IPS DF 4.7 (cell line): Measurements from ENCODE around the gene RGS8.
"Not testable (repeated sequence)": the region's sequence is repeated elsewhere in the genome, so short reads cannot be mapped to it uniquely, and the experiment has no call there.

Experiments
- DNase-seq: peaks from one replicate; pipeline ENCODE4 v3.0.0-alpha.2; 2013; ENCODE audit warnings: low spot score; ENCODE audit errors: extremely low read depth

The RGS8 gene

DNA sequence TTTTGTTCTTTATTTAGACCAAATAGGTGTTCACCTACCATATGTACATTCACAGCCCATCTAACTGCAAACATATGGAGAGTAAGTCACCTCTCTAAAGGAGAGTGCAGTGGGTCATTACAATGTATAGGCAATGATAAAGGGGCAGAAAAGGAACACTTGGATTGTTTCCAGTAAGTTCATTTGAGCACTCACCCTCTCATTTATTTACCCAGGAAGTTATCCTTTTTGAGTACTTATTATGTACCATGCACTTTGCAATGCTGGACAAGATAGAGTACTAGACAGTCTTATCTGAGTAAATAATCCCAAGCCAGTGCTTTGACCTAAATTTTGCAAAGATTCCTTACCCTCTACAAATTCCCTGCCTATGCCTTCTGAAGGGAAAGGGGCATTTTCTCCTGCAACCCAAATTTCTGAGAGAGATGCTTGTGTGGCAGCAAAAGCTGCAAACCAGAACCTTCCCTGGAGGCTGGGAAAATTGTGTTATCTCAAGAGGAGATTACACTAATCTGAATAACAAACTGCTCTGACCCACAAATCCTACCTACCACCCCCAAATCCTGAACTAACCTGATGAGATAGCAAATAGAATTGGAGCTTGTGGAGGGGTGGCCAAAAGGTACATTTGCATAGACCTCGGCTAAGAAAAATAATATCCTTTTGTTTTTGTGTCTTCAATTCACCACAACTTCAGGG, 18.6 kb upstream of the RGS8 start:
- no peak for DNase-seq

DNA sequence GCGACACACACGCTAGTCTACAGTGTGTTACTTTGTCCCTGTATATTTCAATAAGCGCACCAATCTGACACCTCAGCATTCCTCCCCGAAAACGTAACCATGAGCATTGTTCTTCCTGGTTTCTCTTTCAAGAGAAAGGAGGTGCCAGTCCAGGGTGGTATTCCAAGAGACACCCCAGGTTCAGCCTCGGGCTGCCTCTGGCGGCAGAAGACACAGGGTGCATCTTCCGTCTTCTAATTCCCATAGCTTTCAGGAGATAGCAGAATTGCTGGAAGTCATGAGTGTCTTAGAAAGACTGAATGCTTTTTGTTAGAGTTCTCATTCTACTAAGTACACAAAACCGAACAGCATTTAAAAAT, 15.9 kb upstream of the RGS8 start:
- no peak for DNase-seq

DNA sequence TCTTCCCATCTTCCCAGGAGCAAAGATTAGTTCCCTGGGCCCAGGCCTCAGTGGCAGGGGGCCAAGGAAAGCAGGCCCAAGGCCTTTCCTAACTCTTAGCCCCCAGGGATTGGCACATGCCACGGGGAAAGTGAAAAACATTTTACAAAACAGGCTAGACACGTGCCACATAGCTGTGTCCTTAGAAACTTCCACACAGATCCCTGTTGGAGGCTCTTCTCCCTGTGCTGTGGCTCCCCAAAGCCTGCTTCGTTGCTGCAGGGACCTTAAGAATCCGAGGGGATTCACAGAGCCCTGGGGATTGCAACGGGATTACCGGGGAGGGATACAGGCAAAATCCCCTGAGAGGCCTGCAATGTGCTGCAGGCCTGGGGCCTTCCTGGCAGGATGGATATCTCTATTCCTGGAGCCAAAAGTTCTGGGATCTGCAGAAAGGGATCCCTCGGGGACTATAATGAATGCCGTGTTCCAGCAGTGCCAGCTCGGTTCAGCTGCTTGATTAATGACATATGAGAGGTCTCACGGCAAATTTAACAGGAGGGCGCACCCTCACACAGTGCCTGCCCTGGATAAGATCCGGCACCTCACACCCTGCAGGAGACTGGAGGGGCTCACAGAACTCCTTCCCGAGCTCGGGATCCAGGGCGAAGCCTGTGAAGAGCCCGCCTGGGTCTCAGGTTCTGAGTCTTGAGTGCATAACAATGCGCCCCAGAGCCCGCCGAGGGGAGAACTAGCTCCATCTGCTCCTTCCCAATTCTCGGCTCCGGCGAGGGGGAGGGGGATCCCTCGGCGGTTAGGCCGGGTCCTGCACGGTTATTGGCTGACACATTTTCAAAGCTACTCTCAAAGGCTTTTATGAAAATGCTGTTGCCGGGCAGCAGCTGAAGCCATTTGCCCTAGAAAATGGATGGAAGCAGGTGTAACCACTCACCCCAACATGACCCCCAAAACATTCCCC, 15.3 kb upstream of the RGS8 start:
- peak; percentile 51 for DNase-seq

DNA sequence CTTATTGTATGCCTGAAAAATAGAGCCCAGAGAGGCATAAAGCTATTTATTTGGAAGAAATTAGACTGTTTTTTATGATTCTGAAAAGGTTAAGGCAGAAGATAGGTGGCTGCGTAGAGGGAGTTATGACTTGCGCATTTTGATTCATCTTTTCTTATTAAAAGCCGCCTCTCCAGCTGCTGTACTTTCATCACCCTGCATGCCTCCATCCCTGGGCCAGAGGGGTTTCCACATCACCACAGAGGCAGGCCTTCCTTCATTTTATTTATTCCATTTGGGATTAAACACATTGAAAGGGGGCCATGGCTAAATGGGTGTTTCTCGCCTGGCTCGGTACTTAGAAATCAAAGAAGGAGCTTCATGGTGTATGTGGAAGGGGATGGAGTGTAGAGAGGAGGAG, 14.6 kb upstream of the RGS8 start:
- no peak for DNase-seq

DNA sequence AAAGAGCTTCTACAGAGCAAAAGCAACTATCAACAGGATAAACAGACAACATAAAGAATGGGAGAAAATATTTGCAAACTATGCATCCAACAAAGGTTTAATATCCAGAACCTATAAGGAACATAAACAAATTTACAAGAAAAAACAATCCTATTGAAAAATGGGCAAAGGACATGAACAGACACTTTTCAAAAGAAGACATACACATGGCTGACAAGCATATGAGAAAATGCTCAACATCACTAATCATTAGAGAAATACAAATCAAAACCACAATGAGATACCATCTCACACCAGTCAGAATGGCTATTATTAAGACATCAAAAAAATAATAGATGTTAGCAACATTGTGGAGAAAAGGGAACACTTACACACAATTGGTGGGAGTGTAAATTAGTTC, 8.8 kb upstream of the RGS8 start:
- not testable (repeated sequence) for DNase-seq

DNA sequence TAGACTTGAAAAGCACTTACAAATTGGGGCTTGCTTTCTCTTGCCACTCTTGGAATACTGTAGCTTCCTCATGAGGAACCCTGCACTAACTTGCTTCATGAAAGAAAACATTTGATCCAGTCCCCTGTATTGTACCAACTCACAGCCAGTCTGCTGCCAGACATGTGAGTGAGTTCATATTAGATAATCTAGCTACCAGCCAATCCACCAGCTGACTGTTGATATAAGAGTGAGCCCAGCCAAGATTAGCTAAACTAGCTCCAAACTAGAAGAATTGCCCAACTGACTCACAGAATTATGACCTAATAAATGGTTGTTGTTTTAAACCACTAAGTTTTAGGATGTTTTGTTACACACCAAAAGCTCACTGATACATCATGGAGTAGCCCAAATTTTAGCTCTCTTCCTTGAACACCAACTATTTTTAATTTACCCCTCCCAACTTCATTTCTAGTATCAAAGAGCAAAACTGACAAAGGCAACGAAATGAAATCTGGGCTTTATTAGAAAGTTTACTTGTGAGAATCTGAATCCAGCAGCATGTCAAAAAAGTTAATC, 6.6 kb upstream of the RGS8 start:
- DNase-seq, result no peak

DNA sequence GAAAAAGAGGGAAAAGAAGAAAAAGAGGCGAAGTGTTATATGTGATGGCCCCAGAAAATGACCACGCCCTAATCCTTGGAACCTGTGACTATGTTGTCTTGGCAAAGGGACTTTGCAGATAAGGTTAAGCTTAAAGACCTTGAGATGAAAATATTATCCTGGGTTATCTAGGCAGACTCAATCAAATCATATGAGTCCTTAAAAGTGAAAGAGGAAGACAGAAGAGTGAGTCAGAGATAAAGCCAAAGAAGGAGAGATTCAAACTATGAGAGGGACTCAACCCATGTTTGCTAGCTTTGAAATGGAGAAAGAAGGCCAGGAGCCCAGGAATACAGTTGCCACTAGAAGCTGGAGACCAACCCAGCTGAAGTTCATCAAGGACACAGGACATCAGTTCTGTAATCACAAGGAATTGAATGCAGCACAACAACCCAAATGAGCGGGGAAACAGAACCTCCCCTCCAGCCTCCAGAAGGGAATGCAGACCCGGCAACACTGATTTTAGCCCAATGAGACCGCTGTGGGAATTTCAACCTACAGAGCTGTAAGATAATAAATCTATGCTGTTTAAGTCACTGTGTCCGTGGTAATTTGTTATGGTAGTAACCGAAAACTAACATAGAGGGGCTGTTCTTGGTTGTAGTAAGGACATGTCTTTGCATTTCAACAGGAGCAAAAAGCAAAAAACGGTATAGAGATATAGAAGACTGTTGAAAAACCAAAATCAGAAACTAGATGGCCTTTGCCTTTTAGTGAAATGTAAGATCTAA, 4.2 kb upstream of the RGS8 start:
- no peak for DNase-seq

DNA sequence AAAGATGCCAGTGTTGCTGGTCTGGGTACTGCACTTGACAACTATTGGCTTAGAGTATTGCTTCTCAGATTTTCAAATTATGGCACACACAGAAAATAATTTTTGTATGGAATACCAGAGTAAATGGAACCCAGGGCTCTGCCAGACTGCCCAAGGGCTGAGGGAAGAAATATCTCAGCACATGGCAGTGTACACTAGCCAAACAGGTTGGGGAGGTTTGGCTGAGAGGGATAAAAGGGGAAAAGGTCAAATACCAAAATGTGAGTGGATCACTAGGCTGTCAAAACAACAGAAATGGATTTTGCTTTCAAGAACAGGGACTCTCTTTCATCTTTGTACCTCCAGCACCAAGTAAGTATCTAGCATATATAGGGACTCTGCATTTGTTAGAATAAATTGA, 3.0 kb upstream of the RGS8 start:
- no peak for DNase-seq

DNA sequence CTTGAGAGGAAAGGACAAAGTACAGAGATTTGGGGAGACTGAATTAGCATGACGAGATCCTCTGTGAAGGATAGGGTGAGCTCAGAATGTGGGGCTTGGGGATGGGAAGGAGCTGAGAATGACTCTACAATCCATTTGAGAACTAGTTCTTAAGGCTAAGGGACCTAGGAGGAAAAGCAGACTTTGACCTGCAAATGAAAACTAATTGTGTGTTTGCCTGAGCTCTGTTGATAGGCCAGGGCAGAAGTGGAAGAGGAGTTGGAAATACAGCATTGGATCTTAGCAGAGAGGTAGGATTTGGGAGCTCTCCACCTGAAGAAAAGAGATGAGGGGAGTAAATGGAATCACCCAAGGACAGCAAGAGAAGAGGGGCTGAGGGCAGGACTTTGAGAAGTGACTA, 2.1 kb upstream of the RGS8 start:
- DNase-seq, result no peak

DNA sequence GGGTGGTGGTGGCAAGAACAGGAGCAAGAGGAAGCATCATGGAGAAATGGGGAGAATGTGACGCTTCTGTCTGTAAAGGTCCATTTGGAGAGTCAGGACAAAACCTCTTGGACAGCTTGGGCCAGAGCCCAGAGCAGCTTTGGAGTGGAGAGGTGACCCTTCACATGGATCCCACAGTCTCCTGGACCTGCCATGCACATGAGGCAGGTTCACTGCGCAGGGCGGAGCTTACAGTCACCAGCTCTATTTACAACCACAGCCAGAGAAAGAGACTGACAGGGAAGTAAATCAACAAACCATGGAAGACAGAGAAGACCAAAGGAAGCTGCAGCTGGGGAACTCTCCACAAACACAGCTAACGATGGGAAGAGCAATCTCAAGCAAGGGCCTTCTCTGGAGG, 828 bp upstream of the RGS8 start:
- DNase-seq, result no peak

DNA sequence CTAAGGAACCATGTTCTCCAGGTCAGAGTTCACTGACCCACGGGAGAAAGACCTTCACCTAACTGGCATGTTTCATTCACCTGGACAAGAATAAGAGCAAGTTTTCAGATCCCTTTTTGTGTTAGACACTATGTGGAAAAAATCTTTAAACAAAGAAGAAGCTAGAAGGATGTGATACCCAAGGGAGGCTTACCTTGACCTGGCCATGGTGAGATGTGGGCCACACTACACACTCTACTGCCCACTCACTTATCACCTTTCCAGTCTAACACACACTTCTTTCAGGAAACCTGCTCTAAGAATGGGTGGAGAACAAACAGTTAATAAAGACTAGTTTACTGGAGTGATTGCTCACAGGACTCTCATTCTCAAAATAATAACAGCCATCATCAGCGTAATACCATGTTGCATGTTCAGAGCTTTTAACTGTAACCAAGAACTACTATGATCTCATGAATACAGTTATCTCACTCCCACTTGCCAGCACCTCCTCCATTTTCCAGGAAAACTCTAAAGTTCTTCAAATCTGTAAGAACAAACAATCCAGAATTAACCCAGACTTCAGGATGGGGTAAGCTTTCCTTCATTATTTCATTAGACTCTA, 1.4 kb downstream of the RGS8 start:
- DNase-seq, result no peak

DNA sequence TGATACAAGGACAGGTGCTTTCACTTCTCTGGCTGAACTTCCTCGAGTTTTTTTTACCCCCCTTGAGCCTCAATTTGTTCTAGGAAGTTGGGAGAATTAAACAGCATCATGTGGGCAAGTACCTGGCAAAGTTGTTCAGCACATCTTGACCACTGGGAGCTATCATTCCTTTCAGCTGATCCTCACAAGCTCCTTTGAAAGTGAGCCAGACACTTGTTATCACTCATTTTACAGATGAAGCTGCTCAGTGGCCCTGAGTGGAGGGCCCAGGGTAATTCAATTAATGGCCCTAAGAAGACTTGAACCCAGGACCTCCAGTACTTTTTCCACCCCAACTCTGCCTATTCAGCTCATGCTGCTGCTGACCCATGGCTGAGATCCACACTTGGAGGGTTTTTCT, 2.0 kb downstream of the RGS8 start:
- no peak for DNase-seq

DNA sequence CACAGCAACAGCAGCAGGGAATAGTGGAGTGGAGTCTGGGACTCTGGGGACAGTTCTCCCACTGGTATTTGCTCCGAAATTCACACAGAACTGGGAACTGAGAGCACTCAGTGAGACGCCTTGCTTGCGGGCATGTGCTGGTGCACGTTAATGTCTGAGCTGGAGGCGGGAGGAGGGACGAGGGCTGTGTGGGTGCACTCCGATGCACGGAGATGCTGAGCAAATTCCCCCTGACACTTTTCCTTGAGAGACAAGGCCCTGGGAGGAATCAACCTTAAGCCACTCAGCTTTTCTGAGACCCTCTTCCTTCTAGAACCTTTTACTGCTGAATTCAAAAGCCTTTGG, 2.8 kb downstream of the RGS8 start:
- DNase-seq, result no peak

DNA sequence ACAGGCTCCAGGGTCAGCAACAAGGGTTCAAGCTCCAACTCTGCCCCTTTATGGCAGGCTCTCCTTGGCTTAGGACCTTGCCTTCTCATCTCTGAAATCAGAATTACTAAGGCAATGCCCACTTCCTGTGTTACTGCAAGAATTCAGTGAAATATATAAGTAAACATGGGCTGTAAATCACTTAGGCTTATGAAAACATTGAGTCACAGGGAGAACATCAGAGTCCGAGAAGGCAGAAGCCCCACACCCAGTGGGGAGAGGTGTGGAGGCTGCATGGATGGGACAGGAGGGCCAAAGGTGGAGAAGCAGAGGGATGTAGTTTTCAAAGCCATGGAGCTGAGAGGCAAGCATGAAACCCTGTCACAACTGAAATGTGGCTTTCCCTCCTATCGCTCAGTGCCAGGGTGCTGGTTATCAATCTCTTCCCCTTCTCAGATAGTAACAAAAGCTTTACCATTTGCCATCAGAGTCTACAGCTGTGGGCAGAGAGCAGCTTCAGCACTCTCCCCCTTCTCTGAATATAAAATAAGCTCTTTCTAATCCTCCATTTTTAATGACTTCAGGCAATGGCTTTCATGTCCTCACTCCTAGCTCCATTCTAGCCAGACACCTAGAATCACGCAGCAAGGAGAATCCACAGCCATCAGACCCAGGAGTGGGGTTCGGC, 3.4 kb downstream of the RGS8 start:
- no peak for DNase-seq

DNA sequence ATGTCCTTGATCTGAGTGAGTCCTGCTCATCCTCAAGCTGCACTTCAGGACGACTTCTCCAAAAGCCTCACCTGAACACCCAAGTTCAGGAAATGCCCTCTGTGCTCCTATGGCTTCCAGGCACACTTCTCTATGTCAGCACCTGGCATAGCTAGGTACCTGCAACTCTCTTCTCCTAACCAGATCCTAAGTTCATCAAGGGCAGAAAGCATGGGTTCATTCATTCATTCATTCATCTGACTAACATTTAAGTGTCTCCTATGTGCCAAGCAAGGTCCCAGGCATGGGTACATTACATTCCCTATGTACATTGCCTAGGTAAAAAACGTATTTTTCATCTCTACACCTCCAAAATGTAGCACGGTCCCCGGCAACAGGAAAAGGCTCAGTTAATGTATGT, 4.0 kb downstream of the RGS8 start:
- DNase-seq, result no peak

DNA sequence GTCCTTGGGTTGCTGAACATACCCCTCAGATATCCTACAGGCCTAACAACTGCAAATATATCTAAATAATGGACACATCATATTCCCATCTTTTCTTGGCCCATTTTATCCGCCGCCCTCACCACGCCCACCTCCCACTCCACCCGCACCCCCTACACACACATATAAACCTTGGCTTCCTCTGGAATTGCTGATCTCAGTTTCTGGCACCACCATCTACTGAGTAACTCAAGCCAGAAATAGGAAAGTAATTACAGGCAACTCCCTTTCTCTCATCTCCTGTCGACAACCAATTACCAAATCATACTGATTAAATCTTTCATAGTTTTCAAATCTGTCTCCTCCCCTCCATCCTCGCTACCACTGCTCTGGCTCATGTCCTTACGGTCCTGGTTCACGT, 4.7 kb downstream of the RGS8 start:
- no peak for DNase-seq

DNA sequence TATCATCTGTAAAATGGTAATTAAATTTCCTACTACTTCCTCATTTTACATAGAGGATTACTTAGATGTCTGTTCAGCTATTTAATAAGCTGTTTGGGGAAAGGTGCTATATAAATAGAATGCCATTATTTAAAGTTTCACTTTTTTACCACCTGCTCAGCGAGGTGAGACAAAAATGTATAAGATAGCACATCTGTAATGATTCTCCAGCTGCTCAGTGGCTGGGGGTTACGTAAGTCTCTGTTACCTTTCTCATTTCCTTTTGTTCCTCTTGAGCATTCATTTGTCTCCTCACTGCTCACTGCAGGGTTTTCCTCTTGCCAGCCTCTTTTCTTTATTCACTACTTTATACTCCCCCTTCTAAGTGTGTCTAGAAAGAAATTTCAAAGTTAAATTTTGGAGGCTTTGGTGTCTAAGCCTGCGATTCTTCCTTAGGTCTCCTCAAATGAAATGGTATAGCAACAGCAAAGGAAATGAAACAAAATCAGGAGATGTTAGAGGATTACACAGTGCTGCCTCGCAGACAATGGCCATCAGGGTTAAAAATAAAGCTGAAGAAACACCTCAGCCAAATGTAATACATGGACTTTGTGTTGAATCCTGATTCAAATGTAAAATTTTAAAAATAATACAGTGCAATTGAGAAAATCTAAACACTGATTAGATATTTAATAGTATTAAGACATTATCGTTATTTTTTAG, 6.8 kb downstream of the RGS8 start:
- no peak for DNase-seq

DNA sequence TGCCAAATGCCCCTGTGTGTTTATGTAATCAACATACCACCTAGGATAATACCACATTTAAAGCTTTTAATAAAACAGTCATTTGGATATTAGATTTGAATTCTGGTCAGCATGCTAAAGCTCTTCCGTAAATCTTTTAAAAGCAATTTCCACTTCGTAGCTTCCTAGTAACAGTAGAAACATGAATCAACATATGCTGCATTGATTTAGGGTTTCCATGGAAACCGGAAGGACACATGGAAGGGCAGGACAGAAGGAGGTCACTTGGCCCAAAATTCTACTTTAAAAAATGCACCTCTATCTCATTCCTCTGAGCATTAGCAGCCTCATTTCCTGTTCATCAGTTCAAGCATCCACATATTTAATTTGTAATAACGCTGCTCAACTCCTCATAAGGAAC, 8.1 kb downstream of the RGS8 start:
- DNase-seq, result no peak

DNA sequence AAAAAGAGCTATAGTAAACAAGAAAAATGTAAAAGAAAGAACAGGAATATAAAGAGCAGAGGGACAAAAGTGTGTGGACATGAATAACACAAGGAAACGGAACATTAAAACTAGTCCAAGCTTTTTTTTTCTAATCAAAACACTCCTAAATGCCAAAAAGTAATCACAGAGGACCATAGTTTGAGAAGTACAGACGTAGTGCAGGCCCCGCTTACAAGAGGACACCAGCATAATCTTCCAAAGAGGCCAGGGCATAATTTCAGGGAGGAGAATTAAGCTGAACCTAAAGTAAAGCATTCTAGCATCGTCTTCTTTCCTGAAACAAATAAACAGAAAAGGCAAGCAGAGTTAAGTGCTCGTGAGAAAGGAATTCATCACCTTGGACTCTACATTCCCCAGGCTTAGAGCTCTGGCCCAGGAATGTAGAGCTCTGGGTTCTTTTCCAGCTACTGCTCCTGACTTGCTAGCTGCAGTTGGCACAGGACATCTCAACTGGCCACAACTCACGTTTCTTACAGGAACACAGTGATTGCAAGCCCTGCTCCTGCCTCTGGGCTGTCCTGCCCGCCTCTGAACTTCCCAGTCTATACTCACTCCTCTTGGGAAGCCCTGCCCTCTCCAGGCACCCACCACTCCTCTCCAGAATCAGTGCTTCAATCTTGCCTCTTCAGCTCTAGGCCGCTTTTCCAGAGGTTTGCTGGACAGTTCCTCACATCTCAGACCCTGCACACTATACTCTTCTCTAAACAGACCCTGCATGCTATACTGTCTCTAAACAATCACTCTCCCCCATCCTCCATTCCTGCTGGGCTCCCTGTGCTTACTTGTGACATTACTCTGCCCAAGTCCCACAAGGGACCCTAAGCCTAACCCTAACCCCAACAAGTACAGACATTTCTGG, 9.8 kb downstream of the RGS8 start:
- DNase-seq, result no peak
